ENCODE data around the gene TRIP12.
"Not testable (repeated sequence)": the region's sequence is repeated elsewhere in the genome, so short reads cannot be mapped to it uniquely, and the experiment has no call there.

TRIP12 gene

GRCh38 chr2:229937537-229937936 is 15.7 kb upstream of the TRIP12 start:
- TF ChIP-seq, protein P1, sequence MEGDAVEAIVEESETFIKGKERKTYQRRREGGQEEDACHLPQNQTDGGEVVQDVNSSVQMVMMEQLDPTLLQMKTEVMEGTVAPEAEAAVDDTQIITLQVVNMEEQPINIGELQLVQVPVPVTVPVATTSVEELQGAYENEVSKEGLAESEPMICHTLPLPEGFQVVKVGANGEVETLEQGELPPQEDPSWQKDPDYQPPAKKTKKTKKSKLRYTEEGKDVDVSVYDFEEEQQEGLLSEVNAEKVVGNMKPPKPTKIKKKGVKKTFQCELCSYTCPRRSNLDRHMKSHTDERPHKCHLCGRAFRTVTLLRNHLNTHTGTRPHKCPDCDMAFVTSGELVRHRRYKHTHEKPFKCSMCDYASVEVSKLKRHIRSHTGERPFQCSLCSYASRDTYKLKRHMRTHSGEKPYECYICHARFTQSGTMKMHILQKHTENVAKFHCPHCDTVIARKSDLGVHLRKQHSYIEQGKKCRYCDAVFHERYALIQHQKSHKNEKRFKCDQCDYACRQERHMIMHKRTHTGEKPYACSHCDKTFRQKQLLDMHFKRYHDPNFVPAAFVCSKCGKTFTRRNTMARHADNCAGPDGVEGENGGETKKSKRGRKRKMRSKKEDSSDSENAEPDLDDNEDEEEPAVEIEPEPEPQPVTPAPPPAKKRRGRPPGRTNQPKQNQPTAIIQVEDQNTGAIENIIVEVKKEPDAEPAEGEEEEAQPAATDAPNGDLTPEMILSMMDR (IDR thresholded peaks at IDR 0.05; ENCODE audit: control extremely low read depth, extremely low read depth, low read depth, missing control alignments): no peak
- ChIA-PET CTCF (interaction anchor here (1.2 kb wide), 1 partner anchor 71 kb away, joined by 4 read pairs; no protein-coding TSS in a partner anchor), POLR2A (no interaction called here)
- DNase-seq (ENCODE audit: extremely low spot score): no peak

GRCh38 chr2:229931241-229931640 is 9.4 kb upstream of the TRIP12 start:
- no peak for DNase-seq (ENCODE audit: extremely low spot score)
- CTCF ChIA-PET: interaction anchor here (1.0 to 1.4 kb wide), 2 partner anchors 20 to 27 kb away, joined by 3 to 4 read pairs; no protein-coding TSS in a partner anchor

DNA sequence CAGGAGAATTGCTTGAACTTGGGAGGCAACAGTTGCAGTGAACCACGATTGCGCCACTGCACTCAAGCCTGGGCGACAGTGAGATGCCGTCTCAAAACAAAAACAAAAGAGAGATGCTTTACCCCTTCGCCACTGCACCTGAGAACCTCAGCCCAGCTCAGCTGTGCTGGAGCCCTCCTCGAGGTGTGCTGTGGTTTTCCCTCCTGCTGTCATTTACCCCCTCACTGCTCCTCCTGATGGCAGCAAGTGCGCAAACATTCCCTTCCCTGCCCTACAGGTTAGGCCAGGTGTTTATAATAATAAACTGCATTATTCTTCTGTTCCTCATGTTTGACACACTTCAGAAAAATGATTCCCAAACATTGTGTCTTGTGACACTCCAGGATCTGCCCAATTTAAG is 8.8 kb upstream of the TRIP12 start:
- POLR2A ChIA-PET: no interaction called here
- TF ChIP-seq, protein P1 (IDR thresholded peaks at IDR 0.05; ENCODE audit: control extremely low read depth, extremely low read depth, low read depth, missing control alignments): no peak
- DNase-seq (ENCODE audit: extremely low spot score): no peak
- CTCF ChIA-PET: interaction anchor here (1.4 kb wide), 1 partner anchor 20 kb away, joined by 4 read pairs; no protein-coding TSS in a partner anchor

More at GRCh38 chr2:229931241-229931640, 9.4 kb upstream of the TRIP12 start:
- POLR2A ChIA-PET: no interaction called here
- TF ChIP-seq, protein P1 (IDR thresholded peaks at IDR 0.05; ENCODE audit: control extremely low read depth, extremely low read depth, low read depth, missing control alignments): no peak

GRCh38 chr2:229927817-229928321 is 6.1 kb upstream of the TRIP12 start:
- ChIA-PET CTCF (interaction anchor here (1.0 kb wide), 1 partner anchor 140 kb away, joined by 3 read pairs; no protein-coding TSS in a partner anchor), POLR2A (no interaction called here)
- no peak for DNase-seq (ENCODE audit: extremely low spot score)
- TF ChIP-seq, protein P1 (IDR thresholded peaks at IDR 0.05; ENCODE audit: control extremely low read depth, extremely low read depth, low read depth, missing control alignments): no peak

- DNase-seq (ENCODE audit: extremely low spot score): no peak
- TF ChIP-seq, protein P1 (IDR thresholded peaks at IDR 0.05; ENCODE audit: control extremely low read depth, extremely low read depth, low read depth, missing control alignments): no peak
- POLR2A ChIA-PET: no interaction called here
- CTCF ChIA-PET: no interaction called here
Measured at GRCh38 chr2:229925201-229925600, 3.4 kb upstream of the TRIP12 start.

DNA sequence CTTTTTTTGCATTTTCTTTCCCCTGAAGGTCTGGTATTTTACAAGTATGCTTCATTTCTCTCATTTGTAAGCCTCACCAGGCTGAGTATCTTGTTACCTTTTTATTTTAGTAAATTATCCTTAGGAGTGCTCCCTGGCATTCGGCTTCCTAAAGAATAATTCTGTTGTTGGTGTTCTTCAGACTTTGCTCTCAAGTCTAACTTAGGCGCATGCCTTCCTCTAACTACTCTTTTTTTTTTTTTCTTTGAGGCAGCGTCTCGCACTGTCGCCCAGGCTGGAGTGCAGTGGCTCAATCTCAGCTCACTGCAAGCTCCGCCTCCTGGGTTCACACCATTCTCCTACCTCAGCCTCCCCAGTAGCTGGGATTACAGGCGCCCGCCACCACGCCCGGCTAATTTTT is 2.7 kb upstream of the TRIP12 start:
- DNase-seq (ENCODE audit: extremely low spot score); POLR2A ChIA-PET; CTCF ChIA-PET: not testable (repeated sequence)

- TF ChIP-seq, protein P1 (IDR thresholded peaks at IDR 0.05; ENCODE audit: control extremely low read depth, extremely low read depth, low read depth, missing control alignments): no peak
- ChIA-PET POLR2A (interaction anchor here (0.8 kb wide), 1 partner anchor 1052 kb away, joined by 3 read pairs; no protein-coding TSS in a partner anchor), CTCF (interaction anchor here (4.0 kb wide), 1 partner anchor 12 kb away, joined by 22 read pairs; no protein-coding TSS in a partner anchor)
- peak; percentile 90 for DNase-seq (ENCODE audit: extremely low spot score)
Measured at GRCh38 chr2:229922449-229923386, 909 bp upstream of the TRIP12 start, which contains the start of gene FBXO36. Gene FBXO36 (plus strand): TSS chr2:229922503. CDS start chr2:229922514, 11 bp downstream.

Data from GM10248 (cell line).